GM12878 (cell line): ENCODE measurements around the gene METTL27. TPM values are rescaled to one million over a fixed set of nuclear protein-coding genes. Genes with fewer than 3 reads are reported as not detected.

Source experiments
- ATAC-seq: fragments of 200-7000 bp; cut with Tn5 transposase; 3 replicates; pipeline ENCODE4 v1.9.1; 2020; ENCODE audit warnings: mild to moderate bottlenecking, moderate library complexity
- BruUV-seq: library from RNA; stranded (reverse); fragments of 400-500 nt; replicated peaks from 2 replicates; lab custom pipeline; 2021; lab: Mats Ljungman, UMichigan
- CTCF ChIA-PET: fragments of 300-600 bp; sonication (Branson Sonifier 250); formaldehyde crosslinking; extraction: SDS; loops from one replicate; lab custom pipeline; 2021; ENCODE audit warnings: inconsistent platforms; lab: Yijun Ruan, JAX
- POLR2A ChIA-PET: fragments of 350-600 bp; formaldehyde crosslinking; extraction: SDS; loops from one replicate; lab custom pipeline; 2021; ENCODE audit warnings: inconsistent platforms; lab: Charles Lee
- RAD21 ChIA-PET: fragments of 300-600 bp; sonication (Branson Sonifier 250); formaldehyde crosslinking; loops from one replicate; lab custom pipeline; 2023; ENCODE audit warnings: antibody characterized with exemption; ENCODE audit not compliant: unreplicated experiment; lab: Charles Lee
- SMC1A ChIA-PET: fragments of 300-600 bp; sonication (Branson Sonifier 250); formaldehyde crosslinking; loops from one replicate; lab custom pipeline; 2023; ENCODE audit not compliant: unreplicated experiment, uncharacterized antibody; lab: Charles Lee
- DNase-seq: peaks from one replicate; pipeline ENCODE4 v3.0.0-alpha.2; 2011; ENCODE audit warnings: low read depth, low spot score
- FAIRE-seq: peaks from 3 replicates; lab custom pipeline; 2011; peaks lifted over from hg19 to GRCh38; lab: Jason Lieb, UNC
- H2AFZ ChIP-seq: 2 replicates; pipeline ENCODE4 v1.6.0; 2011; ENCODE audit warnings: low read depth, low read length, control low read depth; ENCODE audit not compliant: control insufficient read depth
- H3K27ac ChIP-seq: 2 replicates; pipeline ENCODE4 v1.5.1; 2011; ENCODE audit warnings: control low read depth; ENCODE audit not compliant: control insufficient read depth, insufficient read depth
- H3K27me3 ChIP-seq, 2 experiments: replicated peaks in 1 of 2; 2 replicates each; pipeline versions ENCODE4 v1.6.0 to v1.6.1; 2011; ENCODE audit warnings: low read length in 1 of 2; ENCODE audit not compliant: control insufficient read depth in 2 of 2, insufficient read depth in 2 of 2
- H3K36me3 ChIP-seq, 2 experiments: 2 replicates each; pipeline ENCODE4 v1.5.1; 2011; ENCODE audit warnings: low read length in 1 of 2; ENCODE audit not compliant: control insufficient read depth in 2 of 2, insufficient read depth in 2 of 2
- H3K4me1 ChIP-seq: 2 replicates; pipeline ENCODE4 v1.6.1; 2011; ENCODE audit warnings: mild to moderate bottlenecking, low read length, moderate library complexity, mixed read lengths; ENCODE audit not compliant: control insufficient read depth, insufficient read depth
- H3K4me2 ChIP-seq: 2 replicates; pipeline ENCODE4 v1.6.0; 2011; ENCODE audit warnings: control low read depth; ENCODE audit not compliant: control insufficient read depth, insufficient read depth
- H3K4me3 ChIP-seq: fragments of 200-600 bp; sonication (generic); 2 replicates; pipeline ENCODE4 v1.5.1; 2016
- H3K79me2 ChIP-seq: 2 replicates; pipeline ENCODE4 v1.6.0; 2011; ENCODE audit warnings: low read length; ENCODE audit not compliant: control insufficient read depth, insufficient read depth
- H3K9ac ChIP-seq: 2 replicates; pipeline ENCODE4 v1.8.0; 2011; ENCODE audit warnings: low read length, control low read depth, mixed read lengths; ENCODE audit not compliant: control insufficient read depth, insufficient read depth
- H3K9me3 ChIP-seq: replicated peaks from 3 replicates; pipeline ENCODE4 v1.5.1; 2011; ENCODE audit warnings: mild to moderate bottlenecking, low read length; ENCODE audit not compliant: control insufficient read depth, insufficient read depth
- H4K20me1 ChIP-seq: 2 replicates; pipeline ENCODE4 v1.6.0; 2011; ENCODE audit not compliant: control insufficient read depth, insufficient read depth
- CHD2 ChIP-seq: IDR thresholded peaks from 2 replicates; pipeline ENCODE4 v1.6.1; 2011; ENCODE audit warnings: low read depth, low read length, improper control_type of control experiment, borderline replicate concordance
- HDGF ChIP-seq: fragments of 450-650 bp; IDR thresholded peaks from 2 replicates; pipeline ENCODE4 v1.6.1; 2016; ENCODE audit warnings: antibody characterized with exemption
- MTA2 ChIP-seq: fragments of 450-650 bp; IDR thresholded peaks from 2 replicates; pipeline ENCODE4 v1.6.1; 2016; ENCODE audit warnings: low read depth, mild to moderate bottlenecking, moderate library complexity
- PRDM15 ChIP-seq: fragments of 450-650 bp; formaldehyde crosslinking; IDR thresholded peaks from 2 replicates; pipeline ENCODE4 v1.4.0; 2020; ENCODE audit warnings: mild to moderate bottlenecking, moderate library complexity
- RAD21 ChIP-seq: IDR thresholded peaks from 2 replicates; pipeline ENCODE4 v1.6.1; 2011; ENCODE audit warnings: mild to moderate bottlenecking, low read depth, low read length, moderate library complexity; ENCODE audit not compliant: insufficient read depth
- RUNX3 ChIP-seq: IDR thresholded peaks from 2 replicates; pipeline ENCODE4 v1.6.1; 2012; ENCODE audit warnings: low read length, inconsistent platforms
- SMAD5 ChIP-seq: IDR thresholded peaks from 2 replicates; pipeline ENCODE4 v1.6.1; 2016; ENCODE audit warnings: antibody characterized with exemption, low read depth
- SPI1 ChIP-seq: IDR thresholded peaks from 2 replicates; pipeline ENCODE4 v1.6.1; 2011; ENCODE audit warnings: low read depth, mild to moderate bottlenecking, low read length, moderate library complexity, borderline replicate concordance; ENCODE audit not compliant: insufficient read depth
- TCF12 ChIP-seq: IDR thresholded peaks from 2 replicates; pipeline ENCODE4 v1.6.1; 2011; ENCODE audit warnings: low read depth, mild to moderate bottlenecking, low read length
- YY1 ChIP-seq: IDR thresholded peaks from 2 replicates; pipeline ENCODE4 v1.6.1; 2011; ENCODE audit warnings: low read depth, mild to moderate bottlenecking, low read length
- ZNF217 ChIP-seq: fragments of 450-650 bp; IDR thresholded peaks from 2 replicates; pipeline ENCODE4 v1.6.1; 2017; ENCODE audit warnings: antibody characterized with exemption, mild to moderate bottlenecking
- ZNF622 ChIP-seq: fragments of 450-650 bp; IDR thresholded peaks from 2 replicates; pipeline ENCODE4 v1.6.1; 2017; ENCODE audit warnings: mild to moderate bottlenecking, inconsistent platforms
- WGBS: methylation state at CpG from one replicate; pipeline ENCODE4 v1.1.6; 2016; ENCODE audit warnings: low lambda C conversion rate; ENCODE audit not compliant: insufficient replicate concordance, insufficient coverage; ENCODE audit errors: missing lambda C conversion rate; 5-methylcytosine and 5-hydroxymethylcytosine counted together
- in situ Hi-C: fragments of 300-500 bp; cut with MboI; formaldehyde crosslinking; loops from 9 replicates; pipeline ENCODE4 v1.14.3; 2018; ENCODE audit warnings: mixed read lengths
- intact Hi-C: fragments of 100-400 bp; cut with micrococcal nuclease; formaldehyde crosslinking; loops from one replicate; pipeline ENCODE4 v1.14.2; 2022; ENCODE audit not compliant: unreplicated experiment
- polyA plus RNA-seq, 11 experiments: library from polyadenylated mRNA; depleted of rRNA in 4 of 11; unstranded in 6 of 11; stranded (reverse) in 5 of 11; fragments of >200 nt; fragmentation: Nextera tagmentation in 4 of 11; fragmentation: Illumina TruSeq in 1 of 11; extraction: Ambion mirVana in 4 of 11; extraction: Trizol in 1 of 11; gene quantifications; 1 replicate in 1 of 11; 2 replicates in 10 of 11; pipeline versions ENCODE4 v1.2.1 to v1.2.3, GENCODE V29; 2011 to 2016; ENCODE audit warnings: inconsistent platforms in 2 of 11, missing spikeins in 2 of 11, low read depth in 1 of 11
- total RNA-seq, 4 experiments: library from RNA; depleted of rRNA in 3 of 4; stranded (reverse); fragments of >200 nt in 3 of 4; fragmentation: Illumina TruSeq in 1 of 4; extraction: Trizol in 1 of 4; gene quantifications; 2 replicates each; pipeline versions ENCODE4 v1.2.1 to v1.2.3, GENCODE V29; 2013 to 2021

Gene METTL27
- total and polyA plus RNA-seq, 10 of the 15 experiments (the other 5 are each of a cell fraction or from before 2014, with no cell fraction given): 0.10 to 3.4 (median 0.68) TPM

GRCh38 chr7:73830681-73831583 lies 11.4 kb downstream of the METTL27 start, which contains the start of gene CLDN4:
Gene CLDN4 (plus strand): TSS chr7:73830996. CDS start chr7:73831202, 206 bp downstream.
- POLR2A ChIA-PET: no interaction called here
- RAD21 ChIA-PET: no interaction called here
- SMC1A ChIA-PET: no interaction called here
- in situ Hi-C loops (no loop called here), intact Hi-C loops (no loop called here)
- Histone ChIP-seq H3K9me3 (no peaks in the 10 kb centered on the region), H3K4me1 (peaks cover 12% of the 10 kb centered on the region), H3K36me3 (no peaks in the 10 kb centered on the region), H2AFZ (no peak within 1 kb of the TSS), H3K79me2 (no peaks in the 10 kb centered on the region), H3K4me2 (no peak within 1 kb of the TSS), H3K27me3 (no peaks in the 10 kb centered on the region; a peak in 1 of 4 replicates), H3K4me3 (no peak within 1 kb of the TSS), H4K20me1 (no peaks in the 10 kb centered on the region), H3K9ac (no peak within 1 kb of the TSS), H3K27ac (no peak within 1 kb of the TSS)
- BruUV-seq: no TSS peak
- DNase-seq: no peak
- no peak for FAIRE-seq
- WGBS: 72% methylated on average over 42 of the region's 42 CpGs
- CTCF ChIA-PET: no interaction called here
- TF ChIP-seq ZNF622 (no peak), TCF12 (peak; percentile 47; the same call in 1 of the 2 replicates)
- no peak for ATAC-seq

- no TSS peak for BruUV-seq
- SMC1A ChIA-PET: no interaction called here
- H3K4me2 ChIP-seq: no peak overlapping the region
- no peaks in the 10 kb centered on the region for H3K79me2 ChIP-seq
- CTCF ChIA-PET: interaction anchor here (0.7 to 1.5 kb wide), 2 partner anchors 25 to 95 kb away, joined by 3 to 4 read pairs; no protein-coding TSS in a partner anchor
- no peaks in the 10 kb centered on the region; a peak in 1 of 4 replicates for H3K27me3 ChIP-seq
- no peak overlapping the region for H3K27ac ChIP-seq
- DNase-seq: no peak
- no peaks in the 10 kb centered on the region for H4K20me1 ChIP-seq
- intact Hi-C loops (no loop called here), in situ Hi-C loops (no loop called here)
- no peak for ATAC-seq
- RAD21 ChIA-PET: no interaction called here
- no peaks in the 10 kb centered on the region for H3K9me3 ChIP-seq
- peaks cover 12% of the 10 kb centered on the region for H3K4me1 ChIP-seq
- POLR2A ChIA-PET: no interaction called here
- no peaks in the 10 kb centered on the region for H3K36me3 ChIP-seq
- H2AFZ ChIP-seq: no peak overlapping the region
- no peak for FAIRE-seq
- H3K4me3 ChIP-seq: no peak overlapping the region
- WGBS: 39% methylated on average over 13 of the region's 13 CpGs
- no peak overlapping the region for H3K9ac ChIP-seq
- TF ChIP-seq CHD2 (no peak), SMAD5 (no peak), HDGF (no peak), ZNF217 (no peak), MTA2 (no peak), YY1 (no peak), TCF12 (no peak), RUNX3 (no peak), RAD21 (no peak), PRDM15 (CRISPR knock-in tag) (no peak), SPI1 (no peak)
These were observed 12.2 kb downstream of the METTL27 start for GRCh38 chr7:73829921-73830680.
